ENCODE measurements around the gene SH3BP4.
A peak's percentile ranks its signal among the peaks of the same experiment; 100 is the strongest.

Gene SH3BP4

DNA sequence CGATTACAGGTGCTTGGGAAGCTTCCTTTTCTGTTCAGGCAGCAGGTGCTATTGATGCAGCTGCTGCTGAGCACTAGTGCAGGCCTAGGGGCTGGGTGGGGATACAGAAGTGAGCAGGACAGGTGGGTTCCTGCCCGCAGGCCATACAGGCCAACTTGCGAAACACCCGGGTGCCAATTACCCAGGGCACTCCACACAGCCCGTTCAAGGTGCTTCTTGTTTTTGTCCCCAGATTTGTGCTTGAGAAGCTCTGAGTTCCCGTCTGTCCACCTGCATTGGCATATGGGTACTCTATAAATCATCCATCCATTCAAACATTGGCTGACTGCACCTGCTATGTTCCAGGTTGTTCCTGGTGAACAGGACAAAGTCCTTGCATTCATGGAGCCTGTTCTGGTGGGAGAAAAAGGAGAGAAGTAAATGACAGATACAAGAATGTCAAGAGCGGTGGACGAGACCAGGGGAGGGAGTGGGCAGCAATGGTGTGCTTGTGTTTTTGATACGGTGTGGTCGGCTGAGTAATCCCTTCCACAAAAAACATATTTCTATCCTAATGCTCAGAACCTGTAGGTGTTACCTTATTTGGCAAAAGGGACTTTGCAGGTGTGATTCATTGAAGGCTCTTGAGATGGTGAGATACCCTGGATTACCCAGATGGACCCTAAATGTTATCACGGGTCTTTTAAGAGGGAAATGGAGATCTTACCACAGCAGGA, 31.4 kb downstream of the SH3BP4 start:
- DNase-seq (ENCODE audit: low spot score) = no peak

- DNase-seq (ENCODE audit: low spot score) = no peak
These were observed 33.9 kb downstream of the SH3BP4 start for GRCh38 chr2:234985608-234986245.

DNA sequence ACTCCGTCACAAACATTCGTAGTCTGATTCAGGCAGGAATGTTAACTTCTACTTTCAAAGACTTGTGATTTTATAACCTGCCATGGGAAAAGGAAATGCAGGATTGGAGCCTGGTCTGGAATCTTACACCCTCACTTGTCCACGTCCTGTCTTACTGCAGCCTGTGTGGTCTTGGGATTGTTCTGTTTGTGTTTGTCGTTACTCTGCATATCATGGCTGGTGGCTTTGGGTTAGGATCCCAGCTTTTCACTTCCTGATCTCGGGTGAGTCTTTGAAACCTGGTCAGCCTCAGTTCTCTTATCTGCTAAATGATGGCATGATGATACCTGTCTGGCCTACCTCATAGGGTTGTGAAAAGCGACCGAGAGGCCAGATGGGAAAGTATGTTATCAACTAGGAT, 34.6 kb downstream of the SH3BP4 start:
- DNase-seq (ENCODE audit: low spot score) = no peak

DNA sequence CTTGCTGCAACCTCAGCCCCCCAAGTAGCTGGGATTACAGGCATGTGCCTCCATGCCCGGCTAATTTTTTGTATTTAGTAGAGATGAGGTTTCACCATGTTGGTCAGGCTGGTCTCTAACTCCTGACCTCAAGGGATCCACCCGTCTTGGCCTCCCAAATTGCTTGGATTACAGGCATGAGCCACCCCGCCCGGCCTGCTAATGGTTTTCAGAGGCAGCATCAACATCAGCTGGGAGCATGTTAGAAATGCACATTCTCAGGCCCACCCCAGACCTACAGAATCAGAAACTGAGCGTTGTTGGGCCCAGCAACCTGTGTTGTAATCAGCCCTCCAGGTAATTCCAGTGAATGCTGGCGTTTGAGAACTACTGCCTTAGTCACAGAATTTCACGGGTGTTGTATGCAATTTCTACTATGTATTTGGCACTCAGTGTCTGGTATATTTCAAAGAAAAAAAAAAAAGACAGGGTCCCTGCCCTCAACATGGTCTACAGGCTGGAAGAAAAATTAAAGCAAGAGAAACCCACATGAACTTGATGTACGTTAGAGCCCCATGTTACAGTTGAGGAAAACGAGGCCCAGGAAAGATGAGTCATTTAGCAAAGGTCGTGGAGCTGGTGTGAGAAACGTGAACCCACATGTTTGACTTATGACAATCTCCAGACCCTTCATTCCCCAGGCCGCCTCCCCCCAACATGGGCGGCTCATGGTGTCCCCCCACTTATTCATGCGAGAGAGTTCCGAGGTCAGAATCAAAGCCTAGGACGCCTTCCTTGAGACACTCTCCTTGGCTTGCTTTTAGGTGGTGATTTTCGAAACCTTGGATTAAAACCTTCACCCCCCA, 35.3 kb downstream of the SH3BP4 start:
- no peak for DNase-seq (ENCODE audit: low spot score)

- DNase-seq (ENCODE audit: low spot score) = no peak
These were observed 35.9 kb downstream of the SH3BP4 start for GRCh38 chr2:234987754-234988153.

- DNase-seq (ENCODE audit: low spot score) = no peak
These were observed 36.7 kb downstream of the SH3BP4 start for GRCh38 chr2:234988491-234988890.

- no peak for DNase-seq (ENCODE audit: low spot score)
These were observed 37.4 kb downstream of the SH3BP4 start for GRCh38 chr2:234989183-234989701.

GRCh38 chr2:234990300-234990699, 38.5 kb downstream of the SH3BP4 start:
- no peak for DNase-seq (ENCODE audit: low spot score)

GRCh38 chr2:234991290-234991689, 39.5 kb downstream of the SH3BP4 start:
- DNase-seq (ENCODE audit: low spot score) = no peak

DNA sequence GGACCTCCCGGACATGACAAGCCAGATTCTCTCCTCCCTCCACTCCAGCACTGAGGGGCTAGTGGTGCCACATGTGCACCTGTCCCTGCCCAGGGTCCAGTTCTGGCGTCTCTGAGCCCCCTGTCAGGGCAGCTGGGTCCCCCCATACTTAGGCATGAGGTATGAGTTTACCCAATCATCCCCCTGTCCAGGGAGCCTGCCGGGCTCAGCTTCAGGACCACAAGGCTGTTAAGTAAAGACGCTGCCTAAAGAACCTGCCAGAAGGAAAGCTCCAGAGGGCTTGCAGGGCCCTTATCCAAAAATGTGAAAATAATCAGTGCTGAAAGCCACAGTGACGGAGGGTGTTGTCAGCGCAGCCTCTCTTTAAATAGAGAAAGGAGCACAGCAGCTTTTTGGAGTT, 40.0 kb downstream of the SH3BP4 start:
- peak; percentile 60 for DNase-seq (ENCODE audit: low spot score)

DNA sequence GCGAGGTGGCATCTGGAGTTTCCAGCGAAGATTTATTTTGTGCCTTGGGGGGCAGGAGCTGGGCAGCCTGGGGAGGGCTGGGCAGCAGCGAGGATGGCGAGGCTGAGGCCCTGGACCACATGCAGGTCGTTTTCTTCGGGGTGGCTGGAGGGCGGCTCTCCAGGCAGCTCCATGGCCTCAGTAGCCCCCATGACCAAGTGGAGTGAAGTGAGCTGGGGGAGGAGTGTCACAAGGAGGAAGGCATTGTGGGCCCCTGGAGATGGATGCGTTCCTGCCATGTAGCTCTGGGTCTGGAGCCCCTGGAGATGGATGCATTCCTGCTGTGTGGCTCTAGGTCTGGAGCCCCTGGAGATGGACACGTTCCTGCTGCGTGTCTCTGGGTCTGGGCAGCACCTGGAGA, 40.4 kb downstream of the SH3BP4 start:
- no peak for DNase-seq (ENCODE audit: low spot score)

DNA sequence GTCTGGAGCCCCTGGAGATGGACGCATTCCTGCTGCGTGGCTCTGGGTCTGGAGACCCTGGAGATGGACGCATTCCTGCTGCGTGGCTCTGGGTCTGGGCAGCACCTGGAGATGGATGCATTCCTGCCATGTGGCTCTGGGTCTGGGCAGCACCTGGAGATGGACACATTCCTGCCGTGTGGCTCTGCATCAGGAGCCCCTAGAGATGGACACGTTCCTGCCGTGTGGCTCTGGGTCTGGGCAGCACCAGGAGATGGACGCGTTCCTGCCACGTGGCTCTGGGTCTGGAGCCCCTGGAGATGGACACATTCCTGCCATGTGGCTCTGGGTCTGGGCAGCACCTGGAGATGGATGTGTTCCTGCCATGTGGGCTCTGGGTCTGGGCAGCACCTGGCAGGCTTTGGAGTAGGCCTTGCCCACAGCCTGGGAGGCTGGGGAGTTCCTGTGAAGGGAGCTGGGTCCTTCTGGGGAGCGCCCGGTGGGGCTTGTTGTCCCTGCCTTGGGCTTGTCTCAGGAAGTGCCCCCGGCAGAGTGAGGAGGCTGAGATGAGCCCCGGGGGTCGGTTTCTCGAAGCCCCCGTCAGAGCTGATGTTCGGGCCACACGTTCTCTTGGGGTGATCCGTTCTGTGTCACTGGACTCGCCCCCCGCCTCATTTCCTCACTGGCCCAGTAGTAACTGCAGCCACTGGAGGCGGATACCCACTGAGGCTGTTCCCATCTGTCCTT, 41.0 kb downstream of the SH3BP4 start:
- DNase-seq (ENCODE audit: low spot score) = no peak

DNA sequence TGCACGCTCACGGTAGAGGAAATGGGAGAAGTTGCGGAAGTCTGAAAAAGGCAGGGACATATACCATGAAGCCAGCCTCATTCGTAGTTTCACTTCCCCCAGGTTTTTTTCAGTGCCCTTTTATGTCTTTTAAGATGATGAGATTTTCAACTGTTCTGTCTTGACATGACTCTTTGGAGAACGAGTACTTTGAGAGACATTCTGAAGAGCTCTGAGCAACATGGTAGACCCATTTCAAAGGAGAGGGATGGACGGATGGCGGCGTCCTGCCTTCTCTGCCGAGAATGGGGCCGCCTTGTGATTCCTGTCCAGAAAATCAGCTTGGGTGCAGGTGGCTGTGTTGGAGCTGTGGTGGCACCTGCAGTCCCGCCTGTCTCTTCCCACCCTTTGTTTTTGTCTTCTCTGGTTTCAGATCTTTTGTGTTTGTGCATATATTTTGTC, 41.7 kb downstream of the SH3BP4 start:
- no peak for DNase-seq (ENCODE audit: low spot score)

DNA sequence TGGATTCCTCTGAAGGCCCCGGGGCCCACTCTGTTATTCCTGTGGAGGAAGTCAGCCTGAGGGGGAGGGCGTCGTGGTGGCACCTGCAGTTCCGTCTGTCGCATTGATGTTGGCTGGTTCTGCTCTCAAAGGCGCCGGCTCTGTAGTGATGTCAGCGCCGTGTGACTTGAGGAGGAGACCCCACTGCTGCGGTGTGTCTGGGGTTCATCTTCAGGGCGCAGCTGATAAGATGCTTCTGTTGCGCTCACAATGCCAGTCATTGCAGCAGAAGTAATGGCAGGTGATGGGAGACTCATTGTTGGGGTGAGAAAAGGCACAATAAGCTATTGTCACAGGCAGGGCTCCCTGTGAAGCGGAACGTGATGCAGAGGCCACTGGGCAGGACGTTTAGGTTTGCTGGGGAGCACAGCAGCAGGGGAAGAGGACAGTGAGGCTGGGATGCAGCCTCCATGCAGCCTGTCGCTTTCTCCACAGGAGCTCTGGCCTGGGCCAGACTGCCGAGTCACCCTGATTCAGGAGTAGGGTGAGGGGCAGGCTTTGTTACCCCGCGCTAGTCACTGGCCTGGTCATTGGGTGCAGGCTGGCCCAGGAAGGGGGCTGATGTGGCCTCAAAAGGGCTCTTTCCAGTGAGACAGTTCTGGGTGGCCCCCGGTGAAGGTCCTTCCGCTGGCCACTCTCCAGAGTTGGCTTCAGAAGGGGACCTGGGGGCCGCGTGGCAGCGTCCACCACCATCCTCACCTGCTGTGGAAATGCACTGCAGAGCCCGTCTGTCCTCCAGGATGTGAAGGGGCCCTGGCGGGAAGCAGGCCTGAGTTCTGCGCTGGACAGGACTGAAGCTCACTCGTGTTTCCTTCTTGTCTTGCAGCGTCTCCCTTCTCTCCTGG, 42.9 kb downstream of the SH3BP4 start:
- no peak for DNase-seq (ENCODE audit: low spot score)

DNA sequence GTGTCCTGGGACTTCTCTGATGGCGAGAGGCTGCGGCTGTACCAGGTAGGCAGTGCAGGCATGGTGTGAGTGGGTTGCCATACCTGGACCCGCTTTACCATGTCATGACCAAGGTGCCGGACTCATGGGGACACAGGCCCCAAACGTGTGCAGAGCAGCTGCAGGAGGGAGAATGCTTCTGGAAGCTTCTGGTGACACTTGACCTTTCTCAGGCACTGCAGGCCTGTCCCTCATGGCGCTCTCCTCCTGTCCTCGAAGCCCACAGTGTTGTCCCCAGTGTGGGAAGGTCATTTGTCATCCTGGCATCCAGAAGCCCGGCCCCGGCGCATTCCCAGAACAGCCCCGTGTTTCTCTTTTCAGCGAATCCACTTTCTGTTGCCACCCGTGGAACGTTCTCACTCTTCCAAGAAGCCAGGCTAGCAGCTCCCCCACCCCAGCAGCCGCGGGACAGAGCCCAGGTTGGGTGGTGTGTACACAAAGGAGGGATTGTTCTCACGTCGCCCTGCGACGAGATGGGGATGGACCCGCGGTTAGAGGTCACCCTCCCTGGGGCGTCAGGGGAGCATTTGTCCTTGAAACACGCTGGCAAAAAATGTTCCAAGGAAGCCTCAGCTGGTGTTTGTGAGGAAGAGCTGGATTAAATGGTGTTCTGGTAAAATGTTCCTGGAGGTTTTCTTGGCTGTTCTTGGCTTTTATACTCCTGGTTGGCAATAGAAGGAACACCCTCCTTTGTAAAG, 43.7 kb downstream of the SH3BP4 start:
- DNase-seq (ENCODE audit: low spot score) = no peak

DNA sequence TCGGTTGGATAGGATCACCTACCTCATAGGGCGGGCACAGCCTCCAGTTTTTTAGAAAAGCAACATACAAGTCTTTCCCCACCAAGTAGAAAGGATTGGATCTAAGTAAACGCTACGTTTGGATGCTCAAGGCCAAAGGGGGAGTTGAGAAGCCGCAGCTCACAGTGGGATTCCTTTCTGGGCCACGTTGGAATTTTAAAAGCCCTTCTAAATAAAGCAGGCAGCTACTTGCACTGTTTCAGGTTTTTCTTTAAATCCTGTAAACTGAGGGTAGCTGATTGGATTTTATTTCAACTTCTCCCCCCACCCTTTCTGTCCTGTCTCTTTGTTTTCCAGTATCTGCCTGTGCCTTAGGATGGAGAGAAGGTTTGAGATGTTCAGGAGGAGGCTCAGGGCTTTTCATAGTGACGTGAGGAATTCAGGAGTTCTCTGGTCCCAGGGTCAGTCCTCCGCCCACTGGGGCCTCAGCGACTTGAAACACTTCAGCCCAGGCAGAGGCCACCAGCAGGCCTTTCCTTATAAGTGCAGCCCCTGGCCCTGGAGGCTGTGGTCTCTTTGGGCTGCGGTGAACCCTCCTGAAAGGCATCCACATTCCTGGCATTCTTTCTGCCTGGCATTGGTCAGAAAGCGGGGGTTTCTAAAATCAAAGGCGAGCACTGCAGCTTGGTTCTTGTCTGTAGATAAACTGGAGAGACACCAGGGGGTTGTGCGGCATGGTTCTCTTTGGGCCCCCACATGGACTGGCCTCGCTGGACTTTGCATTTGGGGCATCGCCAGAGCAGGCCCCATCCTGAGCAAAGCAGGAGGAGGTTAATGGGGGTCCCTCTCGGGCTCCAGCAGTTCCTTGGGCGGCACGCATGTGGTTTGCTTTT, 44.5 kb downstream of the SH3BP4 start:
- DNase-seq (ENCODE audit: low spot score) = peak; percentile 77

DNA sequence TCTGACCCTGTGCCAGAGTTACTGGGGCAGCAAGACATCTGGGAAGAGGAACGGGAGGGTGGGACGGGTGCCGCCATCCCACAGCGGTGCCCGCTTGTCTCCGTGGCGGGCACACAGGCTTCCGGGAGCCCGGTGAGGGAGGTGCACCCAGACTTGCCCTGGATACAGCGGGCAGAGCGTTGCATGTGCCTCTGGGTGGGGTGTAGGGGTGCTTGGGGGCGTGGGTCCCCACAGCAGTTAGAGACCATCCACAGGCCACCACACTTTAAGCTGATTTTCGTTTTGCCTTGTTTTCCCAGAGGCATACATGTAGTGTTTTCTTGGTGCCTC, 45.1 kb downstream of the SH3BP4 start:
- no peak for DNase-seq (ENCODE audit: low spot score)

DNA sequence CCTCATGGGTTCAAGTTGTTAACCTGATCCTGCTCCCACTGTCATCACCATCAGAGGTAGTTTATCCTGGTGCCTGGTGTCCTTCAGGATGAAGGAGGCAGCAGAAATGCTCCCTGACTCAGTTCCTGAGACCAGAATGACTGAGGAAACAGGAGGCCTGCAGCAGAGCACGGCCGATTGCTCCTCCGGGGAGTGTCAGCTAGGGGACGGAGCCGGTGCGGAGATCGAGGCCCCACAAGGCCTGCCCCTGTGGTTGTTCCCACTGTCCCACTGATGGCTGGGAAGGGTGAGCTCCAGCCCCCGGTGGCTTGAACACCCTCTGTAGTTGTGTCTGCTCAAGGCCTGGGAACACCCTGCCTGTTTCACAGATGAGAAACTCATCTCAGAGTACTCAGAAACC, 45.6 kb downstream of the SH3BP4 start:
- DNase-seq (ENCODE audit: low spot score) = no peak

DNA sequence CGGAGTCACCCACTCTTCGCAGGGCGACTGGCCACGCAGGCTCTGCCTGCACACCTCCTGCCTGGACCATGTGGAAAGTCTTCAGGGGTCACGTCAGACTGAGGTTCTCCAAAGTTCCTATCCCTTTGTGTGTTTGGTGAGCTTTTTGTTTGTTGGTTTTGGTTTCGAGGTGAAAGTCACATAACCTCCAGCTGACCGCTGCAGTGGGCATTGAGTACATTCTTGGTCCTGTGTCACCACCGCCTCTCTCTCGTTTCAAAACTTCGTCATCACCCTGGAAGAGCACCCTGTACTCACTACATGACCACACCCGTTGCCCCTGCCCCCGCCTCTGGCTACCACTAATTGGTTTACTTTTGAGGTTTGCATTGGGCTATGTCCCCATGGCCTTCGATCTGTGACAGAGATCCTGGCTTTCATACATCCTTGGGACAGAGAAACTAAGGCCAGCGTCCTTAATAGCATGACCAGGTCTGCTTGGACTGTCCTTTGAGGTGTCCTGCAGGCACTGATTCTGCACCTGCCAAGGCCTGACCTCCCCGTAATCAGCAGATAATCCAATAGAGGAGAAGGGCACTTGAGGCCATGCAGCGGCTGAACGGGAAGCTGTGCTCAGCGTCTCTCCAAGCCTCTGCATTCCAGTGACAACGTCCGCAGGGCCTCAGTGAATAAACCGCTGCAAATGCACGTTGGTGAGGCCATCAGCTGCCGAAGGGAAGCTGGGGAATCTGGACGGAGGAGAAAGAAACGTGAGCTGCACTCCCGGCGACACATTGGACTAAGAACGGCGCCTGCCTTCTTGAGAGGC, 46.8 kb downstream of the SH3BP4 start:
- no peak for DNase-seq (ENCODE audit: low spot score)
